ENCODE data around the gene SCFD2. TPM values are rescaled to one million over a fixed set of nuclear protein-coding genes. Genes with fewer than 3 reads are reported as not detected.

SCFD2 gene
- total and polyA plus RNA-seq, 4 donors = 4.3 to 28.8 (median 7.4) TPM

- WGBS = 97% methylated on average over 4 of the region's 4 CpGs
- no peaks in the 10 kb centered on the region for H3K4me1 ChIP-seq (ENCODE audit: control insufficient read depth in 4 of 4, insufficient read depth in 4 of 4, low read length in 3 of 4)
Observed at GRCh38 chr4:52903273-52903672, 462.6 kb downstream of the SCFD2 start.

GRCh38 chr4:52894443-52894842 is 471.4 kb downstream of the SCFD2 start:
- Histone ChIP-seq H3K36me3 (ENCODE audit: control insufficient read depth in 4 of 4, insufficient read depth in 3 of 4, low read depth in 1 of 4, low read length in 3 of 4) (no peaks in the 10 kb centered on the region), H3K27ac (ENCODE audit: low read depth in 1 of 2, low read length in 2 of 2) (no peak overlapping the region), H3K4me1 (ENCODE audit: control insufficient read depth in 4 of 4, insufficient read depth in 4 of 4, low read length in 3 of 4) (no peaks in the 10 kb centered on the region), H3K27me3 (ENCODE audit: control insufficient read depth in 4 of 4, insufficient read depth in 4 of 4, low read length in 3 of 4) (no peaks in the 10 kb centered on the region), H3K4me3 (ENCODE audit: low read depth in 1 of 3, low read length in 3 of 3) (no peak overlapping the region), H3K9me3 (ENCODE audit: control insufficient read depth in 4 of 4, low read length in 3 of 4) (no peaks in the 10 kb centered on the region), H3K9ac (ENCODE audit: low read depth in 1 of 2, low read length in 2 of 2) (no peak overlapping the region)
- no peak for TF ChIP-seq FOXA2 (IDR thresholded peaks at IDR 0.05)
- no peak for TF ChIP-seq RAD21 (IDR thresholded peaks at IDR 0.05)
- TF ChIP-seq EGR1 (IDR thresholded peaks at IDR 0.05; ENCODE audit: low read depth in 2 of 2) = no peak
- no peak for DNase-seq (ENCODE audit: low spot score)
- whole genome bisulfite sequencing = 93% methylated on average over 1 of the region's 1 CpG

More at GRCh38 chr4:52903273-52903672, 462.6 kb downstream of the SCFD2 start:
- no peaks in the 10 kb centered on the region for H3K27me3 ChIP-seq (ENCODE audit: control insufficient read depth in 4 of 4, insufficient read depth in 4 of 4, low read length in 3 of 4)
- peaks cover 0 to 1% (median 0%) of the 10 kb centered on the region in 4 donors for H3K9me3 ChIP-seq (ENCODE audit: control insufficient read depth in 4 of 4, low read length in 3 of 4)
- TF ChIP-seq ZBTB33 (IDR thresholded peaks at IDR 0.05) (no peak), REST (IDR thresholded peaks at IDR 0.05) (no peak), NR2F2 (IDR thresholded peaks at IDR 0.05) (no peak), RAD21 (IDR thresholded peaks at IDR 0.05) (no peak), YY1 (IDR thresholded peaks at IDR 0.05) (no peak), RXRA (IDR thresholded peaks at IDR 0.05) (no peak), TAF1 (conservative IDR thresholded peaks at IDR 0.05) (no peak), FOXA1 (IDR thresholded peaks at IDR 0.05) (no peak), HNF4G (IDR thresholded peaks at IDR 0.05) (no peak), HNF4A (conservative IDR thresholded peaks at IDR 0.05) (no peak), GABPA (IDR thresholded peaks at IDR 0.05 in 1 of 2, conservative IDR thresholded peaks at IDR 0.05 in 1 of 2) (no peak), SP1 (IDR thresholded peaks at IDR 0.05) (no peak), MAX (IDR thresholded peaks at IDR 0.05) (no peak)
- H3K36me3 ChIP-seq (ENCODE audit: control insufficient read depth in 4 of 4, insufficient read depth in 3 of 4, low read depth in 1 of 4, low read length in 3 of 4) = peaks cover 0 to 2% (median 0%) of the 10 kb centered on the region in 4 donors
- no peak overlapping the region for H3K27ac ChIP-seq (ENCODE audit: low read depth in 1 of 2, low read length in 2 of 2)
- DNase-seq (ENCODE audit: low spot score) = no peak
- H3K9ac ChIP-seq (ENCODE audit: low read depth in 1 of 2, low read length in 2 of 2) = no peak overlapping the region
- no peak overlapping the region for H3K4me3 ChIP-seq (ENCODE audit: low read depth in 1 of 3, low read length in 3 of 3)
